Activated naive CD8-positive, alpha-beta T cell treated with anti-CD3 and anti-CD28 coated beads, Interleukin-2, amount 10 ng/mL, durations not matched to agents 7 days and 5 days (primary cell): ENCODE measurements around the gene KIAA1958. TPM values are rescaled to one million over a fixed set of nuclear protein-coding genes. Genes with fewer than 3 reads are reported as not detected.

Source experiments
- ATAC-seq: fragments of 150-1000 bp; cut with Tn5 transposase; one replicate; pipeline ENCODE4 v1.10.0; 2021; ENCODE audit warnings: low read depth, moderate library complexity
- POLR2A ChIA-PET: fragments of 350-600 bp; sonication (Branson Sonifier 250); formaldehyde crosslinking; loops from one replicate; lab custom pipeline; 2021; ENCODE audit warnings: antibody characterized with exemption; lab: Charles Lee
- DNase-seq: peaks from one replicate; pipeline ENCODE4 v3.0.0; 2021
- H3K27ac Mint-ChIP-seq: one replicate; pipeline ENCODE4 v1.8.0; 2022; ENCODE audit warnings: mild to moderate bottlenecking, mixed read lengths
- H3K27me3 Mint-ChIP-seq: one replicate; pipeline ENCODE4 v1.8.0; 2022; ENCODE audit warnings: mild to moderate bottlenecking, moderate library complexity, mixed read lengths
- H3K36me3 Mint-ChIP-seq: one replicate; pipeline ENCODE4 v1.8.0; 2021; ENCODE audit warnings: mild to moderate bottlenecking, mixed read lengths
- H3K4me1 Mint-ChIP-seq: one replicate; pipeline ENCODE4 v1.8.0; 2021; ENCODE audit warnings: mixed read lengths
- H3K4me3 Mint-ChIP-seq: one replicate; pipeline ENCODE4 v1.8.0; 2022; ENCODE audit warnings: mild to moderate bottlenecking, moderate library complexity, mixed read lengths
- H3K9me3 Mint-ChIP-seq: one replicate; pipeline ENCODE4 v1.8.0; 2021; ENCODE audit warnings: mixed read lengths
- total RNA-seq, 2 experiments: library from RNA; stranded (reverse); gene quantifications; one replicate each; pipeline ENCODE4 v1.2.3, GENCODE V29; 2021

Gene KIAA1958
- total RNA-seq, 2 experiments from 2014 or later: 13.3 to 15.0 TPM

GRCh38 chr9:112473986-112474385, 12.6 kb upstream of the KIAA1958 start:
- peaks cover 3% of the 10 kb centered on the region for H3K9me3 Mint-ChIP-seq
- no peaks in the 10 kb centered on the region for H3K27me3 Mint-ChIP-seq
- no peak for ATAC-seq
- POLR2A ChIA-PET: no interaction called here
- DNase-seq: no peak
- H3K4me3 Mint-ChIP-seq: no peak overlapping the region
- peaks cover 34% of the 10 kb centered on the region for H3K36me3 Mint-ChIP-seq
- H3K27ac Mint-ChIP-seq: no peak overlapping the region
- no peaks in the 10 kb centered on the region for H3K4me1 Mint-ChIP-seq

- no peaks in the 10 kb centered on the region for H3K27me3 Mint-ChIP-seq
- ATAC-seq (no peak), DNase-seq (no peak)
- H3K27ac Mint-ChIP-seq: no peak overlapping the region
- no peak overlapping the region for H3K4me3 Mint-ChIP-seq
- peaks cover 34% of the 10 kb centered on the region for H3K36me3 Mint-ChIP-seq
- H3K9me3 Mint-ChIP-seq: peaks cover 3% of the 10 kb centered on the region
- POLR2A ChIA-PET: no interaction called here
- H3K4me1 Mint-ChIP-seq: no peaks in the 10 kb centered on the region
These were observed 11.3 kb upstream of the KIAA1958 start for GRCh38 chr9:112475318-112475717.

- Mint-ChIP-seq H3K36me3 (peaks cover 29% of the 10 kb centered on the region), H3K9me3 (peaks cover 3% of the 10 kb centered on the region), H3K27ac (no peak overlapping the region), H3K4me1 (no peaks in the 10 kb centered on the region), H3K27me3 (no peaks in the 10 kb centered on the region), H3K4me3 (no peak overlapping the region)
- POLR2A ChIA-PET: no interaction called here
- DNase-seq: no peak
- ATAC-seq: no peak
These were observed 9.3 kb upstream of the KIAA1958 start for GRCh38 chr9:112477330-112477729.

- POLR2A ChIA-PET: no interaction called here
- DNase-seq: no peak
- H3K27me3 Mint-ChIP-seq: no peaks in the 10 kb centered on the region
- H3K9me3 Mint-ChIP-seq: peaks cover 3% of the 10 kb centered on the region
- H3K4me1 Mint-ChIP-seq: no peaks in the 10 kb centered on the region
- peaks cover 29% of the 10 kb centered on the region for H3K36me3 Mint-ChIP-seq
- H3K4me3 Mint-ChIP-seq: no peak overlapping the region
- ATAC-seq: no peak
- H3K27ac Mint-ChIP-seq: no peak overlapping the region
These were observed 7.4 kb upstream of the KIAA1958 start for GRCh38 chr9:112479221-112479620.

DNA sequence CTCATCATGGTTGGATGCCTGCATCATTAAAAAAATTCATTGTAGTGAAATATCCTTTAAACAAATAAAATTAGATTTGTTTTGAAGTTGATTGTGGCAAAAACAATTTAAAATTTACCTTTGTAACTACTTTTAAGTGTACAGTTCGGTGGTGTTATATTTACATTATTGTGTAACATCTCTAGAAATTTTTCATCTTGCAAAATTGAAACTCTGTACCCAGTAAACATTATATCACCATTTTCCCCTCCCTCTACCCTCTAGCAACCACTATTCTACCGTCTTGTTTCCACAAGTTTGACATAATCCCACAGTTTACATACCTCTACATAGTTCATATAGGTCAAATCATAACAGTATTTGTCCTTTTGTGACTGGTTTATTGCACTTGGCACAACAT, 2.0 kb upstream of the KIAA1958 start:
- Mint-ChIP-seq H3K27me3 (no peaks in the 10 kb centered on the region), H3K36me3 (peaks cover 2% of the 10 kb centered on the region), H3K27ac (no peak overlapping the region), H3K9me3 (no peaks in the 10 kb centered on the region), H3K4me3 (no peak overlapping the region), H3K4me1 (peaks cover 26% of the 10 kb centered on the region)
- DNase-seq (no peak), ATAC-seq (no peak)
- POLR2A ChIA-PET: interaction anchor here (3.8 kb wide), 1 partner anchor 105 kb away, joined by 26 read pairs; the partner anchor contains the start of gene HSDL2

GRCh38 chr9:112485574-112485973, 1.1 kb upstream of the KIAA1958 start:
- peak overlapping the region; percentile 17 for H3K27ac Mint-ChIP-seq
- no peak for DNase-seq
- ATAC-seq: no peak
- POLR2A ChIA-PET: interaction anchor here (1.3 to 3.8 kb wide), 6 partner anchors 9 to 266 kb away, joined by 3 to 26 read pairs (median 7); partner anchors contain the start of genes HSDL2, INIP and SNX30
- H3K27me3 Mint-ChIP-seq: no peaks in the 10 kb centered on the region
- H3K36me3 Mint-ChIP-seq: peaks cover 6% of the 10 kb centered on the region
- H3K9me3 Mint-ChIP-seq: no peaks in the 10 kb centered on the region
- H3K4me1 Mint-ChIP-seq: peaks cover 30% of the 10 kb centered on the region
- peak overlapping the region; percentile 91 for H3K4me3 Mint-ChIP-seq

- H3K36me3 Mint-ChIP-seq: peaks cover 18% of the 10 kb centered on the region
- H3K27ac Mint-ChIP-seq: peak overlapping the region; percentile 90
- H3K4me1 Mint-ChIP-seq: peaks cover 32% of the 10 kb centered on the region
- DNase-seq: peak; percentile 75
- H3K27me3 Mint-ChIP-seq: no peaks in the 10 kb centered on the region
- peaks cover under 1% of the 10 kb centered on the region for H3K9me3 Mint-ChIP-seq
- POLR2A ChIA-PET: interaction anchor here (1.1 to 3.8 kb wide), 6 partner anchors 102 to 264 kb away, joined by 4 to 26 read pairs (median 7); partner anchors contain the start of genes HSDL2, INIP, PTBP3 and SNX30
- peak overlapping the region; percentile 98 for H3K4me3 Mint-ChIP-seq
- peak; percentile 37 for ATAC-seq
These were observed 576 bp downstream of the KIAA1958 start for GRCh38 chr9:112487008-112487798.

DNA sequence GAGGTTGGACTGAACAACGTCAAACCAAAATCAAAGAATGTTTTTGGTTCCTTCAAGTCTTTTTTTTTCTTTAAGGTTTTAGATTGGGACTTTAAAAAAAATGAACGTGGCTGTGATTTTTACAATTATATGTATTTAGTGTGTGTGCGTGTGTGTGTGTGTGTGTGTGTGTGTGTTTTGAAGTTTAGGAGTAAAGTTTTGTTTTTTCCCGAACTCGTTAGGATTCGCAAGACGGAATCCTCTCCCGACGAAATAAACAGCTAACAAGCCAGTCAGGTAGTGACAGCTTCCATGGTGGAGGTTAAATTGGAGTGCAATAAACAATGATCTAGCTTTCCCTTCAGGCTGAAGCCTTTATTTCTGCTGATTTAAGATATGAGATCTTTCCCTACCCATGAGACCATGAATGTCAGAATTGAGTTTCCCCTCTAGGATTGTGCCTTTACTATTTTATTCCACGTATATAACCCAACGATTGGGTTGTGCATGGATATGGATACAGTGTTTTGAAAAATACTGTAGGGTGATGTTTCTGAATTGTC, 1.2 kb downstream of the KIAA1958 start:
- ATAC-seq: no peak
- POLR2A ChIA-PET: interaction anchor here (1.2 to 3.8 kb wide), 2 partner anchors 108 to 230 kb away, joined by 3 to 26 read pairs; partner anchors contain the start of genes HSDL2 and INIP
- no peak for DNase-seq
- Mint-ChIP-seq H3K9me3 (peaks cover 3% of the 10 kb centered on the region), H3K4me1 (peaks cover 34% of the 10 kb centered on the region), H3K27me3 (no peaks in the 10 kb centered on the region), H3K27ac (peak overlapping the region; percentile 90), H3K4me3 (peak overlapping the region; percentile 98), H3K36me3 (peaks cover 25% of the 10 kb centered on the region)

GRCh38 chr9:112489039-112489546, 2.5 kb downstream of the KIAA1958 start:
- no peak overlapping the region for H3K27ac Mint-ChIP-seq
- ATAC-seq: no peak
- POLR2A ChIA-PET: interaction anchor here (1.2 kb wide), 1 partner anchor 229 kb away, joined by 3 read pairs; the partner anchor contains the start of gene INIP

GRCh38 chr9:112489876-112490666, 3.4 kb downstream of the KIAA1958 start:
- POLR2A ChIA-PET: no interaction called here
- H3K4me3 Mint-ChIP-seq: no peak overlapping the region
- H3K4me1 Mint-ChIP-seq: peaks cover 35% of the 10 kb centered on the region
- H3K27ac Mint-ChIP-seq: no peak overlapping the region
- DNase-seq (no peak), ATAC-seq (no peak)
- H3K36me3 Mint-ChIP-seq: peaks cover 44% of the 10 kb centered on the region
- H3K9me3 Mint-ChIP-seq: peaks cover 16% of the 10 kb centered on the region
- H3K27me3 Mint-ChIP-seq: no peaks in the 10 kb centered on the region

More at GRCh38 chr9:112489039-112489546, 2.5 kb downstream of the KIAA1958 start:
- DNase-seq: no peak
- peaks cover 36% of the 10 kb centered on the region for H3K36me3 Mint-ChIP-seq
- no peaks in the 10 kb centered on the region for H3K27me3 Mint-ChIP-seq
- H3K4me1 Mint-ChIP-seq: peaks cover 36% of the 10 kb centered on the region
- no peak overlapping the region for H3K4me3 Mint-ChIP-seq
- H3K9me3 Mint-ChIP-seq: peaks cover 12% of the 10 kb centered on the region

- Mint-ChIP-seq H3K4me1 (peaks cover 23% of the 10 kb centered on the region), H3K9me3 (peaks cover 17% of the 10 kb centered on the region), H3K27ac (no peak overlapping the region), H3K4me3 (no peak overlapping the region), H3K36me3 (peaks cover 55% of the 10 kb centered on the region), H3K27me3 (no peaks in the 10 kb centered on the region)
- DNase-seq (no peak), ATAC-seq (no peak)
- POLR2A ChIA-PET: no interaction called here
These were observed 6.9 kb downstream of the KIAA1958 start for GRCh38 chr9:112493393-112494137.

DNA sequence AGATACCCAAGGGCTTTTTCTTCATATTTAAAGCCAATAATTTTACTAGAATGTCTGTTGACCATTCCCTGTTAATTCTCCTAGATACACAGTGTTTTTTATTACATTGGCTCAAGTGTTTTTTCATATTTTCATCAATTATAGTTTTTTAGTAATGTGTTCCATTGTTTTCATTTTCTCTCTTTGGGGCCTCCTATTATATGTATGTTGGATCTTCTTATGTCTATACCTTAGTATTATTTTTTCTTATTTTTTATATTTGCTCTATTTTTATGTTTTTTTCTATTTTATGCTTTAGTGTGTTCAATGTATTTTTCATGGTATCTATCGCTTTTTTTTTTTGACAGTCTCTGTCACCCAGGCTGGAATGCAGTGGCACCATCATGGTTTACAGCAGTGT, 7.5 kb downstream of the KIAA1958 start:
- ATAC-seq (no peak), DNase-seq (no peak)
- no peak overlapping the region for H3K4me3 Mint-ChIP-seq
- H3K4me1 Mint-ChIP-seq: peaks cover 19% of the 10 kb centered on the region
- H3K36me3 Mint-ChIP-seq: peaks cover 60% of the 10 kb centered on the region
- H3K9me3 Mint-ChIP-seq: peaks cover 18% of the 10 kb centered on the region
- POLR2A ChIA-PET: no interaction called here
- no peak overlapping the region for H3K27ac Mint-ChIP-seq
- H3K27me3 Mint-ChIP-seq: no peaks in the 10 kb centered on the region
